T-helper 22 cell (primary cell): ENCODE data around the gene CLMP.

Experiments
- DNase-seq: peaks from one replicate; pipeline ENCODE4 v3.0.0-alpha.2; 2020; ENCODE audit warnings: low read depth

Gene CLMP

GRCh38 chr11:123188508-123189165, 6.4 kb downstream of the CLMP start:
- no peak for DNase-seq

GRCh38 chr11:123187665-123188507, 7.2 kb downstream of the CLMP start:
- no peak for DNase-seq

- DNase-seq: no peak
These were observed 7.8 kb downstream of the CLMP start for GRCh38 chr11:123187248-123187647.

GRCh38 chr11:123186286-123186685, 8.8 kb downstream of the CLMP start:
- DNase-seq: no peak

- DNase-seq: no peak
These were observed 9.7 kb downstream of the CLMP start for GRCh38 chr11:123185326-123185725.

GRCh38 chr11:123184531-123184930, 10.5 kb downstream of the CLMP start:
- no peak for DNase-seq

GRCh38 chr11:123183391-123184099, 11.5 kb downstream of the CLMP start:
- no peak for DNase-seq

GRCh38 chr11:123181767-123182500, 13.1 kb downstream of the CLMP start:
- DNase-seq: no peak

GRCh38 chr11:123181075-123181474, 14.0 kb downstream of the CLMP start:
- DNase-seq: no peak

- no peak for DNase-seq
These were observed 14.5 kb downstream of the CLMP start for GRCh38 chr11:123180574-123180973.

- no peak for DNase-seq
These were observed 14.9 kb downstream of the CLMP start for GRCh38 chr11:123180166-123180565.

- DNase-seq: no peak
These were observed 15.5 kb downstream of the CLMP start for GRCh38 chr11:123179586-123179985.

GRCh38 chr11:123178186-123178585, 16.9 kb downstream of the CLMP start:
- no peak for DNase-seq

- DNase-seq: no peak
These were observed 18.3 kb downstream of the CLMP start for GRCh38 chr11:123176785-123177184.

- no peak for DNase-seq
These were observed 20.6 kb downstream of the CLMP start for GRCh38 chr11:123174196-123175183.

GRCh38 chr11:123173856-123174186, 21.2 kb downstream of the CLMP start:
- DNase-seq: no peak

- DNase-seq: no peak
These were observed 21.8 kb downstream of the CLMP start for GRCh38 chr11:123173040-123173855.

- DNase-seq: no peak
These were observed 24.1 kb downstream of the CLMP start for GRCh38 chr11:123170929-123171328.

- no peak for DNase-seq
These were observed 25.2 kb downstream of the CLMP start for GRCh38 chr11:123169821-123170220.

- DNase-seq: no peak
These were observed 26.0 kb downstream of the CLMP start for GRCh38 chr11:123168955-123169484.
